GM19468 (cell line): ENCODE results near the gene RNF25.

Experiments used
- ATAC-seq: cut with Tn5 transposase; IDR thresholded peaks from one replicate; pipeline ENCODE4 v1.9.1; 2021; ENCODE audit warnings: mild to moderate bottlenecking, moderate library complexity, moderate number of reproducible peaks; ENCODE audit not compliant: unreplicated experiment; ENCODE audit errors: extremely low read depth

Gene RNF25

GRCh38 chr2:218635719-218636118 is 36.1 kb downstream of the RNF25 start:
- ATAC-seq, result no peak

GRCh38 chr2:218631837-218632236 is 40.0 kb downstream of the RNF25 start:
- ATAC-seq, result no peak

GRCh38 chr2:218627939-218628338 is 43.9 kb downstream of the RNF25 start:
- ATAC-seq, result no peak

GRCh38 chr2:218626369-218626768 is 45.4 kb downstream of the RNF25 start:
- ATAC-seq, result no peak

- no peak for ATAC-seq
These were observed 48.5 kb downstream of the RNF25 start for GRCh38 chr2:218623366-218623705.

- ATAC-seq, result no peak
These were observed 49.0 kb downstream of the RNF25 start for GRCh38 chr2:218622606-218623365.

- ATAC-seq, result no peak
These were observed 50.8 kb downstream of the RNF25 start for GRCh38 chr2:218621007-218621406.

- ATAC-seq, result no peak
These were observed 53.5 kb downstream of the RNF25 start for GRCh38 chr2:218618102-218618860.

- no peak for ATAC-seq
These were observed 55.9 kb downstream of the RNF25 start for GRCh38 chr2:218615868-218616315.
